ENCODE results near the gene FBXL14.

- TF ChIP-seq, protein P1, sequence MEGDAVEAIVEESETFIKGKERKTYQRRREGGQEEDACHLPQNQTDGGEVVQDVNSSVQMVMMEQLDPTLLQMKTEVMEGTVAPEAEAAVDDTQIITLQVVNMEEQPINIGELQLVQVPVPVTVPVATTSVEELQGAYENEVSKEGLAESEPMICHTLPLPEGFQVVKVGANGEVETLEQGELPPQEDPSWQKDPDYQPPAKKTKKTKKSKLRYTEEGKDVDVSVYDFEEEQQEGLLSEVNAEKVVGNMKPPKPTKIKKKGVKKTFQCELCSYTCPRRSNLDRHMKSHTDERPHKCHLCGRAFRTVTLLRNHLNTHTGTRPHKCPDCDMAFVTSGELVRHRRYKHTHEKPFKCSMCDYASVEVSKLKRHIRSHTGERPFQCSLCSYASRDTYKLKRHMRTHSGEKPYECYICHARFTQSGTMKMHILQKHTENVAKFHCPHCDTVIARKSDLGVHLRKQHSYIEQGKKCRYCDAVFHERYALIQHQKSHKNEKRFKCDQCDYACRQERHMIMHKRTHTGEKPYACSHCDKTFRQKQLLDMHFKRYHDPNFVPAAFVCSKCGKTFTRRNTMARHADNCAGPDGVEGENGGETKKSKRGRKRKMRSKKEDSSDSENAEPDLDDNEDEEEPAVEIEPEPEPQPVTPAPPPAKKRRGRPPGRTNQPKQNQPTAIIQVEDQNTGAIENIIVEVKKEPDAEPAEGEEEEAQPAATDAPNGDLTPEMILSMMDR (conservative IDR thresholded peaks at IDR 0.05; ENCODE audit: low read depth, low read length): no peak
- no peak for TF ChIP-seq EZH2 (IDR thresholded peaks at IDR 0.05; ENCODE audit: borderline replicate concordance, low read depth, low read length, poor library complexity, severe bottlenecking)
These were observed 26.5 kb downstream of the FBXL14 start for GRCh38 chr12:1567852-1568251.
